ENCODE data around the gene PDE11A. TPM values are rescaled to one million over a fixed set of nuclear protein-coding genes. Genes with fewer than 3 reads are reported as not detected.

The PDE11A gene
- total RNA-seq, 1 donor from 2014 or later = not detected

DNA sequence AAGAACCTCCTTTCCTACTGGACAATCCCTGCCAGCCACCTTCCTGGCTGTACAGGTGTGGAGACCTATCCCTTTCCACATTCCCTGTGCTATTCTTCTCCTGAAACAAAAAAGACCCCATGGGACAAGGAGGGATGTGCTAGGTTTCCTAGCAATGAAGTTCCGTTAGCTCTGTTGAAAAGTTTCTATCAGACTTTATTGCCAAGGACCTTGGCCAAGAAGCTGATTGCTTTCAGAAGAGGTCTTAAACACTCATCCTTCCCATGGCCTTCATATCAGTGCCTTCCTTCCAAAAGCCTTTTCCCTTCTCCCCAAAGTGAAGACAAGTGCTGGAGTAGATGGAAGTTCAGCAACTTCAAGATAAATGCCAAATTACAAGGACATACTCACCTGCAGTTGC, 485.2 kb downstream of the PDE11A start:
- Mint-ChIP-seq H3K27me3 (ENCODE audit: insufficient read depth) (peaks cover 2% of the 10 kb centered on the region), H3K4me3 (no peak overlapping the region), H3K4me1 (ENCODE audit: low read depth) (no peaks in the 10 kb centered on the region), H3K36me3 (ENCODE audit: low read depth) (no peaks in the 10 kb centered on the region), H3K9me3 (no peaks in the 10 kb centered on the region), H3K27ac (no peak overlapping the region)
- DNase-seq (ENCODE audit: low spot score) = no peak
- intact Hi-C loops (cut with micrococcal nuclease) = no loop called here

DNA sequence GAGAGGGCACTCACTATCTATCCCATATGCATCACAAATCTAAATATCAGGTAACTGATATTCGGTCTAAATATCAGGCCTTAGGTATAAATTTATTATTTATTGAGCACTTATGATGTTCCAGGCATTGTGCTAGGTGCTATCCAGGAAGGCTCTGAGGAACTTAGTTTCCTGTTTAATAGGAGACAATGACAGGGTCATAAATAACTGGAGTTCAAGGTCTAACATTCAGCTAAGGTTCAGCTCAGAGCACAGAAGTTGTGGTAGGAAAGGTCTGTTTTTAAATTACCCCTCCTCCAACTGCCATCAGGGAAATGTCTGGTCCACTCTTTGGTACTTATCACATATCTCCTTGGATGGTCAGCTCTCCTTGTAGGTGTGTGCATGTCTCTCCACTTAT, 486.4 kb downstream of the PDE11A start:
- Mint-ChIP-seq H3K4me1 (ENCODE audit: low read depth) (no peaks in the 10 kb centered on the region), H3K9me3 (no peaks in the 10 kb centered on the region), H3K27me3 (ENCODE audit: insufficient read depth) (peaks cover 2% of the 10 kb centered on the region), H3K4me3 (no peak overlapping the region), H3K27ac (no peak overlapping the region), H3K36me3 (ENCODE audit: low read depth) (no peaks in the 10 kb centered on the region)
- intact Hi-C loops (cut with micrococcal nuclease) = no loop called here
- DNase-seq (ENCODE audit: low spot score) = no peak

DNA sequence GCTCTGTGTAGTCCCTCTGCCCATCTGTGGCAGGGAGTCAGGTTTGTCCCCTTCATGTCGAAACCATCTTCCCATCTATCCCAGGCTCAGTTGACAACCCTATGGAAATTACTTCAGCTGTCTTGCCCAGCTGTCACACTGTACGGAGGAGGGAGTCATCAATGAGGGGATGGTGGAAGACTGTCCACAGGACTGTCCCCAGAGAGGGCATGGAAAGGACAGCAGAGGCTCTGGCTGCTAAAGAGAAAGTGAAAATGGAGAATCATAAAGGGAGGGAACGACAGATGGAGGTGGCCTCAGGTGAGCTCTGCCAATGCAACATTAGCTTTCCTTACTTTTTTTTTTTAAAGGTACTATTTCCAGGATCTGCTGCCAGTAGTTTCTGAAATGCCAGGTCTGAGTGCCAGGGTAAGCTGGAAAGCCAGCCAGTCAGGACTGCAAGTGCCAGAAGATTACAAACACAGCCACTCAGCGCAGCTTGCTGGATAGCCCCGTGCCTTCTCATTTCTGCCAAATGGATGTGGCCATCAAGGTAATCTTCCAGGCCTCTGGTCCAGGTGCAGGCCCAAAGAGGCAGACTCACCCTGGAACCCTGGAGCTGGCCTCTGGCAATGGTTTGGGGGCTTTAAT, 487.2 kb downstream of the PDE11A start:
- DNase-seq (ENCODE audit: low spot score) = no peak
- Mint-ChIP-seq H3K27ac (no peak overlapping the region), H3K36me3 (ENCODE audit: low read depth) (no peaks in the 10 kb centered on the region), H3K4me3 (no peak overlapping the region), H3K9me3 (no peaks in the 10 kb centered on the region), H3K4me1 (ENCODE audit: low read depth) (no peaks in the 10 kb centered on the region), H3K27me3 (ENCODE audit: insufficient read depth) (peaks cover 4% of the 10 kb centered on the region)
- intact Hi-C loops (cut with micrococcal nuclease) = no loop called here

DNA sequence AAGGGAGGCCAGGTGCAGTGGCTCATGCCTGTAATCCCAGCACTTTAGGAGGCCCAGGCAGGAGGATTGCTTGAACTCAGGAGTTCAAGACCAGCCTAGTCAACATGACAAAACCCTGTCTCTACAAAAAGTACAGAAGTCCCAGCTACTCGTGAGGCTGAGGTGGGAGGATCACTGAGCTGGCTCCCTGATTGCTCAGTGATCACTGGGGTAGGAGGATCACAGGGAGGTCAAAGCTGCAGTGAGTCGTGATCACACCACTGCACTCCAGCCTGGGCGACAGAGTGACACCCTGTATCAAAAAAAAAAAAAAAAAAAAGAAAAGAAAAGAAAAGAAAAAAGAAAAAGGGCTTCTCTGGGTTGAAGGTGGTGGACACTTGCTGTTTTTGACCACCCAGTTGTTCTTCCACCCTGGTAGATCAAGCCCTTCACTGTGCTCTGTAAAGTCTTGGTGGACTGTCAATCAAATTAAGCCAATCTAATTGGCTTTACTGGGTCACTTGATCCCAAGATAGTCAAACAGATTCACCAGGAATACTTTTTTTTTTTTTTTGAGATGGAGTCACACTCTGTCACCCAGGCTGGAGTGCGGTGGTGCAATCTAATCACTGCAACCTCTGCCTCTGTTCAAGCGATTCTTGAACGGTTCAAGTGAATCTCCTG, 488.4 kb downstream of the PDE11A start:
- Mint-ChIP-seq H3K27ac (no peak overlapping the region), H3K27me3 (ENCODE audit: insufficient read depth) (peaks cover 4% of the 10 kb centered on the region), H3K4me3 (no peak overlapping the region), H3K36me3 (ENCODE audit: low read depth) (no peaks in the 10 kb centered on the region), H3K4me1 (ENCODE audit: low read depth) (no peaks in the 10 kb centered on the region), H3K9me3 (no peaks in the 10 kb centered on the region)
- no peak for DNase-seq (ENCODE audit: low spot score)
- intact Hi-C loops (cut with micrococcal nuclease) = no loop called here

DNA sequence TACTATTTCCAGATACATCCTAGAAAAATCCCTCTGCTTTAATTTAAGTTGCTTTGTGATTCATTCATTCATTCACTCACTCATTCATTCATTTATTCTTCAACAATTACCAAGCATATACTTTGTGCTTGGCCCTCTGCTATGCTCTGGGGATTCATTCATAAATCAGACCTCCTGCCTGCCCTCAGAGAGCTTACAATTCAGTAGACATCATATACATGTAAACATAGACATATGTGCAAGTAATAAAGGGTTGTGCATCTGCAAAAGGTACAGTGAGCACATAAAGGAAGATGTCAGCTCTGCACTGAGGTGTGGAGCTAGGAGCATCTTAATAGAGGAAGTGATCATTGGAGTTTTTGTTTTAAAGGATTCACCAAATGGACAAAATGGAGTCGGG, 490.6 kb downstream of the PDE11A start:
- Mint-ChIP-seq H3K36me3 (ENCODE audit: low read depth) (no peaks in the 10 kb centered on the region), H3K4me1 (ENCODE audit: low read depth) (no peaks in the 10 kb centered on the region), H3K27ac (no peak overlapping the region), H3K4me3 (no peak overlapping the region), H3K9me3 (no peaks in the 10 kb centered on the region), H3K27me3 (ENCODE audit: insufficient read depth) (peaks cover 3% of the 10 kb centered on the region)
- intact Hi-C loops (cut with micrococcal nuclease) = no loop called here
- no peak for DNase-seq (ENCODE audit: low spot score)

DNA sequence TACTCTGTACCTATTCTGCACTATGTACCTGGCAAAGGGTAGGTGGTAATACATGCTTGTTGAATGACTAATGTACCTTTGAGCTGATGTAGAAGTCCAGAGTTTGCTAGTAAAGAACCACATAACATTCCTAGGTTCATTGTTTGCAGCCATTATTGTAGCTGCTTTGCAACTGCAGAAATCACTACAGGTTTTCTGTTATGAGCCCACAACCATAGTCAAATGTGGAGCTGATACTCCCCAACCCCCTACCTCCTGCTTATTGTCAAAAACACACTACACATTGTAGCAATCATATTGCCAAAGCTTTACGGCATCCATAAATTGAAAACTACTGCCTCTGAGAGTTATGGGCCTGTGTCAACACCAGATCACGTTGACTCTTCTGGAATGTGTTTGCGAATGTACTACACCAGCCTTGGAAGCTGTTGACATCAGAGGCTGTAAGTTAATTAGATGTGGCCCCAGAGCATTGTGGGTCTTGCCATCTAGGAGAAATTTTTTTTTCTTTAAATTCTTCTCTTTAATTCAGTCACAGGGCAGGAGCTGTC, 493.0 kb downstream of the PDE11A start:
- no peaks in the 10 kb centered on the region for H3K9me3 Mint-ChIP-seq
- no peak overlapping the region for H3K4me3 Mint-ChIP-seq
- no peak for DNase-seq (ENCODE audit: low spot score)
- H3K27ac Mint-ChIP-seq = no peak overlapping the region
- no peaks in the 10 kb centered on the region for H3K4me1 Mint-ChIP-seq (ENCODE audit: low read depth)
- no peaks in the 10 kb centered on the region for H3K36me3 Mint-ChIP-seq (ENCODE audit: low read depth)
- H3K27me3 Mint-ChIP-seq (ENCODE audit: insufficient read depth) = peaks cover 3% of the 10 kb centered on the region
- intact Hi-C loops (cut with micrococcal nuclease) = no loop called here

DNA sequence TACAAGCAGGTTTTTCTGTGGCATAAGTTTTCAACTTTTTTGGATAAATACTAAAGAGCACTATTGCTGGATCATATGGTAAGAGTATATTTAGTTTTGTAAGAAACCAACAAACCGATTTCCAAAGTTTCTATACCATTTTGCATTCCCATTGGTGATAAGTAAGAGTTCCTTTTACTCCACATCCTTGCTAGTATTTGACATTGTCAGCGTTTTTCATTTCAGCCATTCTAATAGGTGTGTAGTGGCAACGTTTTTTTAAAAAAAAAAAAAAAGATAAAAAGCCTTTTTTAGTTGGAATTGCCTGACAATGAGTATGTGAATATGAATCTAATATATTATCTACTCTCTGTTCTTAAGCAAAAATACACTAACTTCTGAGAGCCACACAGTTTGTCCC, 494.1 kb downstream of the PDE11A start:
- no peak overlapping the region for H3K4me3 Mint-ChIP-seq

DNA sequence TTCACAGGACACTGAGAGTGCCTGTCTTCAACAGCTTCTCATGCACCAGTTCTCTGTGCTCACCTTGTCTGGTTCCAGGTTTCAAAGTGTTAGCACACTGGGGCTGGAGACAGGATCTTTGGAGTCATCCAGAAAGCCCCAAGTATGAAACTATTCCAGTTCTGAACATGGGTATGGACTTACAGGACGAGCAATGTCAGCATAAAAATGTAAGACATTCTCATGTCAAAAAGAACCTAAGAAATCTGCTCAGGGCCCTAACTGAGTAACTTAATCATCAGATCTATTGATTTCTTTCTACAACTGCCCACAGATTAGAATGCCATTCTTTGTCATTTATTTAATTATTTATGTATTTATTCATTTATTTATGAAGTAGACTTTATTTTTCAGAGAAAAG, 495.5 kb downstream of the PDE11A start:
- H3K4me1 Mint-ChIP-seq (ENCODE audit: low read depth) = no peaks in the 10 kb centered on the region
- H3K36me3 Mint-ChIP-seq (ENCODE audit: low read depth) = no peaks in the 10 kb centered on the region
- DNase-seq (ENCODE audit: low spot score) = no peak
- no peaks in the 10 kb centered on the region for H3K9me3 Mint-ChIP-seq
- no peak overlapping the region for H3K4me3 Mint-ChIP-seq
- intact Hi-C loops (cut with micrococcal nuclease) = no loop called here
- H3K27me3 Mint-ChIP-seq (ENCODE audit: insufficient read depth) = peaks cover 4% of the 10 kb centered on the region
- H3K27ac Mint-ChIP-seq = no peak overlapping the region

More for the DNA sequence above, 494.1 kb downstream of the PDE11A start:
- no peak for DNase-seq (ENCODE audit: low spot score)
- Mint-ChIP-seq H3K36me3 (ENCODE audit: low read depth) (no peaks in the 10 kb centered on the region), H3K27ac (no peak overlapping the region), H3K27me3 (ENCODE audit: insufficient read depth) (peaks cover 4% of the 10 kb centered on the region), H3K9me3 (no peaks in the 10 kb centered on the region), H3K4me1 (ENCODE audit: low read depth) (no peaks in the 10 kb centered on the region)
- intact Hi-C loops (cut with micrococcal nuclease) = no loop called here

DNA sequence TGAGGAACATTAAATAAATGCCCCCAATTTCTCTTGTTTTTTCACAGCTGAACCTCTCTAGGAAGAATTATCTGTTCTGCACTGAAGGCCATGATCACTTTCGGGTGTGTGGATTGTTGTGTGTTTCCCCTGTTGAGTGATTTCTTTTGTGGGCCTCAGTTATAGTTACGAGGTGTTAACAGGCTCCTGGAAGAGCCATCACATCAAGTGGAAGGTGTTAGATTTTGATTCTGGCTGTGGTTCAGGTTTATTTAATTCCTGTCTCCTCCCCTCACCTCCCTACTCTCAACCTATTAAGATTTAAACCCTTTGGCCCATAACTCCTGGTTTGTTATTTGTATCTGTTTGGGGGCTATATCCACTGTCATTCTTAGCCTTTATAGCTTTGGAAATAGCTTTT, 497.2 kb downstream of the PDE11A start:
- H3K27ac Mint-ChIP-seq = no peak overlapping the region
- no peaks in the 10 kb centered on the region for H3K36me3 Mint-ChIP-seq (ENCODE audit: low read depth)
- no peak for DNase-seq (ENCODE audit: low spot score)
- no peaks in the 10 kb centered on the region for H3K9me3 Mint-ChIP-seq
- intact Hi-C loops (cut with micrococcal nuclease) = no loop called here
- H3K27me3 Mint-ChIP-seq (ENCODE audit: insufficient read depth) = peaks cover 2% of the 10 kb centered on the region
- no peaks in the 10 kb centered on the region for H3K4me1 Mint-ChIP-seq (ENCODE audit: low read depth)
- H3K4me3 Mint-ChIP-seq = no peak overlapping the region

DNA sequence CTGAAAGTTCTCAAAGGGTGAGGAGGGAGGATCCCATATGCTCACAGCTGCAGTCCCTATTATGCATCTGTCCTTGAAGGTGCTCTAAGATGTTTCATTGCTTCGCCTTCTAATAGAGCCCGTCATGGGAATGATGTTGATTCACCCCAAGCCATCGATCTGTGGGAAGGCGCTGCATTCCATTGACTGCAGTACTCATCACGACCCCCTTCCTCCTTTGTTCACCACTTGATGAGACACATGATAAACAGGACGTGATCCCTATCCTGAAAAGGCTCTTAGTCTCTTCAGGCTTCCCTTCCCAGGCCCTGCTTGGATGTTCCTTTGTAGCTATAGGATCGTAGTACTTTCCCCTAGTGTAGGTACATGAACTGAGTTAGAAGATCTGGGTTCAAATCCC, 498.2 kb downstream of the PDE11A start:
- DNase-seq (ENCODE audit: low spot score) = no peak
- H3K9me3 Mint-ChIP-seq = no peaks in the 10 kb centered on the region
- H3K36me3 Mint-ChIP-seq (ENCODE audit: low read depth) = no peaks in the 10 kb centered on the region
- peaks cover 2% of the 10 kb centered on the region for H3K27me3 Mint-ChIP-seq (ENCODE audit: insufficient read depth)
- no peaks in the 10 kb centered on the region for H3K4me1 Mint-ChIP-seq (ENCODE audit: low read depth)
- no peak overlapping the region for H3K4me3 Mint-ChIP-seq
- H3K27ac Mint-ChIP-seq = no peak overlapping the region
- intact Hi-C loops (cut with micrococcal nuclease) = no loop called here

Other genes with a start within 250 kb of the PDE11A start
- gene RBM45, start 39.7 kb upstream of the PDE11A start, total RNA-seq = 18.6 and 21.9 TPM in 2 replicates
- gene OSBPL6, start 121.7 kb upstream of the PDE11A start, total RNA-seq = 1.5 and 1.9 TPM in 2 replicates